HG03521 (cell line): ENCODE data around the gene CEACAM19.
A peak's percentile ranks its signal among the peaks of the same experiment; 100 is the strongest.
"Not testable (repeated sequence)": the region's sequence is repeated elsewhere in the genome, so short reads cannot be mapped to it uniquely, and the experiment has no call there.

Experiments used
- ATAC-seq: cut with Tn5 transposase; IDR thresholded peaks from one replicate; pipeline ENCODE4 v1.9.1; 2021; ENCODE audit warnings: mild to moderate bottlenecking, moderate library complexity; ENCODE audit not compliant: unreplicated experiment

The CEACAM19 gene

DNA sequence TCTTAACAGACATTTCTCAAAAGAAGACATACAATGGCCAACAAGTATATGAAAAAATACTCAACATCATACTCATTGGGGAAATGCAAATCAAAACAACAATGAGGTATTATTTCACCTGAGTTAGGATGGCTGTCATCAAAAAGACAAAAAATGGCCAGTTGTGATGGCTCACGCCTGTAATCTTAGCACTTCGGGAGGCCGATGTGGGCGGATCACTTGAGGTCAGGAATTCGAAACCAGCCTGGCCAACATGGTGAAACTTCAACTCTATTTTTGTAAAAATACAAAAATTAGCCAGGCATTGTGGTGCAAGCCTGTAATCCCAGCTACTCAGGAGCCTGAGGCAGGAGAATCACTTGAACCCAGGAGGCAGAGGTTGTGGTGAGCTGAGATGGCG is 49.7 kb downstream of the CEACAM19 start:
- no peak for ATAC-seq

DNA sequence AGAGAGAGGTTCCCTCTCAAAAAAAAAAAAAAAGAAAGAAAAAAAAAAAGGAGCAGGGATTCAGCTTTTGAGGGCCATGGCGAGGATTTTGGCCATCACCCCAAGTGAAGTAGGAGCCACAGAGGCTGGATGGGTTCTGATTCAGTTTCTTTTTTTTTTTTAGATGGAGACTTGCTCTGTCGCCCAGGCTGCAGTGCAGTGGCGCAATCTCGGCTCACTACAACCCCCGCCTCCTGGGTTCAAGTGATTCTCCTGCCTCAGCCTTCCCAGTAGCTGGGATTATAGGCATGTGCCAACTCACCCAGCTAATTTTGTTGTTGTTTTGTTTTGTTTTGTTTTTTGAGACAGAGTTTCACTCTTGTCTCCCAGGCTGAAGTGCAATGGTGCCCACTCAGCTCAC is 50.1 kb downstream of the CEACAM19 start:
- ATAC-seq: not testable (repeated sequence)

DNA sequence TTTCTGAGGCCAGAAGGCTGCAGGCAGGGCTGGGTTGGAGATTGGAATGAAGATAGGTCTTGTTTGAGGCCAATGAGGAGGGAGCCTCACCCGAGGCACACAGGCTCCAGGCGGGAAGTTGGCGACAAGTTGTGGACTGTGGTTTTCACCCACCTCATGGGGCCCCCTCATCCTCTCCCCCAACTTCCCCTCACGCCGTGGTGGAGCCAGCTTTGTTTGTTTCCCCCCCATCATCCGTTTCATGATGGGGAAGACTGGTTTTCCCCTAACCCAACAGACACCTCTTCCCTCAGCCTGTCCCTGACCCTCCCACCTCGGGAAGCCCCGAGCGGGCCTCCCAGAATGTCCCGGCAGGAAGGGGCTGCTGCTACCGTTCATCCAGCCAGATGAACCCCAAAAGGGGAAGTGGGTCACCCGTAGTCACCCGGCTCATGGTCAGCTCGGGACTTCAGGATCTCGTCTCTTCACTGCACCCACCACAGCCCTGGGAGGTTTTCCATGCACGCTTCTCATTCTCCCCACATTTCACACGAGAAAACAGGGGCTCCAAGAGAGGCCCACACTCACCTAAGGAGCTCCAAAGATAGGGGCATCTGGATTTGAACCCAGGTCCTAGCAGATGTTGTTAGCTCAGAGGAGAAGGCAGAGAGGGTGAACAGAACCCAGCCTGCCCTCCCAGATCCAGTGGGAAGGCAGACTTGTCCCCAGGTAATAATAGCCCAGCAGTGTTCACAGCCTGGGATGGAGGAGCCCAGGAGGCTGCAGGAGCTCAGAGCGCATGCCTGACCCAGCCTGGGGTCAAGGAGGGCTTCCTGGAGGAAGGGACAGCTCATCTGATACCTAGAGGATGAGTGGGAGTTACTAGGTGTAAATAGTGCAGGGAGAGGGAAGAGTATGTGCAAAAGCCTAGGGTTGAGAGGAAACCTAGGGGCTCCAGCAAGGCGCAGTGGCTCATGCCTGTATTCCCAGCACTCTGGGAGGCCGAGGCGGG is 51.1 kb downstream of the CEACAM19 start:
- no peak for ATAC-seq

DNA sequence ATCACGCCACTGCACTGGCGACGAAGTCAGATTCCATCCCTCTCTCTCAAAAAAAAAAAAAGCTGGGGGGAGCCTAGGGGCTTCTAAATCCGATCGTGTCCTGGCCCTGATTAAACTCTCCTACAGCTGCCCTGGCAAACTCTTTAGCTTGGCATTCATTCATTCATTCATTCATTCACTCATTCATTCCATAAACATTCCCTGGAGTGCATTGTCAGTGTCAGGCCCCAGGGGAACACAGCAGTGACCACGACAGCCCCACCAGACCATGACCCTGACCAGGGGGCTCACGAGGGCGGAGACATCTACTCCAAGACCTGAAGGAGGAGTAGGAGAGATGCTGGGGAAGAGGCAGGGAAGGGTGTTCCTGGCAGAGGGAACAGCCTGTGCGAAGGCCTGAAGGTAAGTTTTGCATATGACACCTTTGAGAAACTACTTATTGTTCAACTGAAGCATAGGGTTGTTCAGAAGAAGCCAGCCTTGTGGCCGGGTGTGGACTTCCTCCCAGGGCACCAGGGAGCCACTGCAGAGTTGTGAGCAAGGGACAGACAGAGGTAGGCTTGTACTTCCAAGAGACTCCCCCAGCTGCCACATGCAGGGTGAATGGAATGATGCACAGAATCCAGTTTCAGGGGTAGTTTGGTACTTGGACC is 52.1 kb downstream of the CEACAM19 start:
- peak; percentile 21 for ATAC-seq

DNA sequence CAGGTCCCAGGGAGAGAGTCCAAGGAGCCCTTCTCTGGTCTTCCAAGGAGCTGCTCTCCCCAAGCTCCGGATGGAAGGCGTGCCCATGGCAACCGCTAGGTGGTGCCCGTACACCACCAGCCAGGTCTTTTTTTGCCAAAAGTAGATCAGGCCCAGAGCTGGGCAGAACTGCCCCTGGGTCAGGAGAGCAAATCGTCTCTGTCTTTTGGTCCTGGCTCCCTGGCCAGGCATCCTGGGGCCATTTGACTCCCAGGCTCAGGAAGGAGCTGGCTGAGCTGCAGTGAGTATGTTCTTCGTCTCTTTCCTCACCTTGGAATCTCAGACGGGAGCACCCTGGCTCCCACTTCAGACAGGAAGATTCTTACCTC is 52.7 kb downstream of the CEACAM19 start:
- peak; percentile 62 for ATAC-seq

DNA sequence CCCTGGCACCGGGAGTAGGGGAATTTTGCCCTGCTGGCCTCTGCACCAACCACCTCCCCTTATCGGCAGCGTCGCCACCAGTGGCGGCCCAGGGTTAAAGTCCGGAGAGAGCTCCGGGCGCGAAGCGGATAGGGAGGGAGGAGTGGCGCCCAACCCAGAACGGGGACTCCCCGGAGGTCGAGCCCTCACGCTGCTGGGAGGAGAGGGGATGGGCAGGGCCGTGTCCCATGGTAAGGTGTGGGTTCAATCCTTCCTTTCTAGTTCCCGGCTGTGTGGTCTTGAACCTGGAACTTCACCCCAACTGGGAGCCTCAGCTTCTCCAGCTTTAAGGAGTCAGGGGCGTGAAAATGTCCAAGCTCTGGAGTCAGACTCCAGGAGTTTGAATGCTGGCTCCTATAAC is 54.0 kb downstream of the CEACAM19 start:
- ATAC-seq: no peak

DNA sequence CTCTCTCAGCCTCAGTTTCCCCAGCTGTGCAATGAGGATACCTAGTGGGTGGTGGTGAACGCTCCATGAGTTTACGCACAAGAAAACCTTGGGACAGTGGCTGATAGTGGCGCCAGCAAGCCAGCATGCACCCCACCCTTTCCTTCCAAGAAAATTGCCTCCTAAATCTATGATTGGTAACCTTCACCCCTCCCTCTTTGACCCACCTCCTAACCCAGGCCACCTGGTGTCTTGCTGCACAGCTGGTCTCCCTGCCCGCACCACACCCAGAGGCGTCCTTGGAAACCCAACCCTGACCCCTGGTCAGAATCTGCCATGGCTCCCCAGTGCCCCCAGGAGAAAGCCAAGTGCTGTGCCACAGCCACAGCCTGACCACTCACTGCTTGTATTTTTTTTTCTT is 54.4 kb downstream of the CEACAM19 start:
- no peak for ATAC-seq

DNA sequence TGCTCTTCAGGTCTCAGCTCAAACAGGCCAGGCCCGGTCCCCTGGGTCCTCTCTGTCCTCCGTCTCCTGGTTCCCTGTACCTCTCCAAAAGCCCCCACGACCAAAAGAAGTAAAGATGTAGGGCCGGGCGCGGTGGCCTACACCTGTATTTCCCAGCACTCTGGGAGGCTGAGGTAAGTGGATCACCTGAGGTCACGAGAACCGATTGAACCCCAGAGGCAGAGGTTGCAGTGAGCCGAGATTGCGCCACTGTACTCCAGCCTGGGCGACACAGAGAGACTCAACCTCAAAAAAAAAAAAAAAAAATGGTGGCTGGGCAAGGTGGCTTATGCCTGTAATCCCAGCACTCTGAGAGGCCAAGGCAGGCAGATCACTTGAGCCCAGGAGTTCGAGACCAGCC is 55.2 kb downstream of the CEACAM19 start:
- no peak for ATAC-seq

DNA sequence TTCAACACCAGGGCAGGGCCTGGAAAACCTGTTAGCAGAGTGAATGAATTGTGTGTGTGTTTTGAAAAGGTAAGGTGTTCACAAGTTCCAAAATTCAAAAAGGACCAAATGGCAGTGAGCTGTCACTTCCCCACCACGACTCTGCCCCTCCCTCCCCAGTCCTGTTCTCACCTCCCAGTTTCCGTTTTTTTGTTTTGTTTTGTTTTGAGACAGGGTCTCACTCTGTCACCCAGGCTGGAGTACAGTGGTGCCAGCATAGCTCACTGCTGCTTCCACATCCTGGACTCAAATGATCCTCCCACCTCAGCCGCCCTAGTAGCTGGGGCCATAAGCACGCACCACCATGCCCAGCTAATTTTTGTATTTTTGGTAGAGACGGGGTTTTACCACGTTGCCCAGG is 56.9 kb downstream of the CEACAM19 start:
- ATAC-seq: no peak

DNA sequence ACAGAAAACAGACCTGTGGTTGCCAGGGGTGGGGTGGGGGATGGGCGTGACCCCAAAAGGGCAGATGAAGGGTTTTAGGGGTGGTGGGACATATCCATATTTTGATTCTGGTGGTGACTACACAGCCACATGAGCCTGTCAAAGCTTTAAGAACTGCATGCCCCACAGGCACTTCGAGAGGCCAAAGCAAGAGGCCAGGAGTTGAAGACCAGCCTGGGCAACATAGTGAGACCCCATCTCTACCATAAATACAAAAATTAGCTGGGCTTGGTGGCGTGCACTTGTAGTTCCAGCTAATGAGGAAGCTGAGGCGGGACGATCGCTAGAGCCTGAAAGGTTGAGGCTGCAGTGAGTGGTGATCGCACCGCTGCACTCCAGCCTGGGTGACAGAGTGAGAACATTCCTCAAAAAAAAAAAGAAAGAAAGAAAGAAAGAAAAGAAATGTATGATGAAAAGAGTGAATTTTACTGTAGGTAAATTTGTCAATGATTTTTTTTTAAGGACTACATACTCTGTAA is 58.3 kb downstream of the CEACAM19 start:
- no peak for ATAC-seq

DNA sequence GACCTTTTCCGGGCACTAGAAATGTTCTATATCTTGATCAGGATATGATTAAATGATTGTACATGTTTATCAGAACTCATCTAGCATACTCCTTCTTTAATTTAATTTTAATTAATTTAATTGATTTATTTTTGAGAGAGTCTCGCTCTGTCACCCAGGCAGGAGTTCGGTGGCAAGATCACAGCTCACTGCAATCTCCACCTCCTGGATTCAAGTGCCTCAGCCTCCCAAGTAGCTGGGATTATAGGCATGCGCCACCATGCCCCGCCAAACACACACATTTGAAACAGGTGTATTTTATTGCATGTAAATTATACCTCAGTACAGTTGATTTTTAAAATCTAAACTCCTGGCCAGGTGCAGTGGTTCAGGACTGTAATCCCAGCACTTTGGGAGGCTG is 59.8 kb downstream of the CEACAM19 start:
- no peak for ATAC-seq

DNA sequence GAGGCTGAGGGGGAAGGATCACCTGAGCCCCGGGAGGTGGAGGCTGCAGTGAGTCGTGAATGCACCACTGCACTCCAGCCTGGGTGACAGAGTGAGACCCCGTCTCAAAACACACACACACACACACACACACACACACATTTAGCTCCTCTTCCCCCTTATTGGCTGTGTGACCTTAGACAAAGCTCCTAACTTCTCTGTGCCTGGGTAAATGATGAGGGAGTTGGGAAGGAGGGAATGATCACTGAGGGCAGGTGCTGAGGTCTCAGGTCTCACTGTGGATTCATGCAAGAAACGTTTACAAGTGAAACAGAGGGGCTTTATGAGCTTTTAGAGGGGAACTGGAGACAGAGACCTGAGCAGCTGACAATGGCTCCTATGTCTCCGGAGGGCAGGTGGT is 60.3 kb downstream of the CEACAM19 start:
- ATAC-seq: no peak

DNA sequence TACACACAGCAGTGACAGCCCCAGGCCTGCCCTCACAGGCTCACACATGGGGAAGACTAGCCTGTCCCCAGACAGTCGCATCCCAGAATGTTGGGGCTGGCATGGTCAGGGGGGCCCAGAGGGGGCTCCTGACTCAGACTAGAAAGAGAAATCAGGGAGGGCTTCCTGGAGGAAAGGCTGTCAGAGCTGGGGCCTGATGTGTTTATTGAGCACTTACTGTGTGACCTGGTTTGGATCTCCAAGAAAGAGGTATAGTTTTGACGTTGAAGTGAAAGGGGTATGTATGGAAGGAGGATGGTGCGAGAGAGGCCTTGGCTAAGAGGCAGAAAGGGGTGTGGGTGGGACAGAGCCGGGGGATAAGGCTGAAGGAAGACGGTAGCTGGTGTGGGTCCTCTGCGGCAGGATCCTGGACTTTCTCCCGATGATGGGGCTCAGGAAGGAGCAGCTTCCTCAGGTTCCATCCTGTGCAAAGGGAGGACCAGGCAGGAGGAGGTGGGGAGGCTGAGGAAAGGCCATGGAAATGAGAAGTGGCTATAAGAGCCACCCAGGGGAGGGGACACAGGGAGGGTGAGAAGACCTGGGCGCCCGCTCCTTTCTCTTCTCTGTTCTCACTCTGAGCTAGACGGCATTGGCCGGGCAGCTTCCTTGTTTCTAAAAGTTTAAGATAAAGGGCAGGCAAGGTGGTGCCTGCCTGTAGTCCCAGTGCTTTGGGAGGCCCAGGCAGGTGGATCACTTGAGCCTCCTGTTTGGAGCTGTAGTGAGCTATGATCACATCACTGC is 61.1 kb downstream of the CEACAM19 start:
- no peak for ATAC-seq
